HepG2 (cell line): ENCODE results near the gene MOXD1.

Experiments used
- AKNA ChIP-seq: sonication (generic); formaldehyde crosslinking; IDR thresholded peaks from 2 replicates; pipeline ENCODE4 v1.4.0; 2020; ENCODE audit warnings: missing genetic modification reagents, borderline replicate concordance
- ATF2 ChIP-seq: sonication (generic); formaldehyde crosslinking; IDR thresholded peaks from 2 replicates; pipeline ENCODE4 v1.4.0; 2020; ENCODE audit warnings: missing genetic modification reagents
- BRCA1 ChIP-seq: sonication (generic); formaldehyde crosslinking; IDR thresholded peaks from 2 replicates; pipeline ENCODE4 v1.4.0; 2020; ENCODE audit warnings: missing genetic modification reagents
- CTCF ChIP-seq: sonication (generic); formaldehyde crosslinking; IDR thresholded peaks from 2 replicates; pipeline ENCODE4 v1.5.0; 2020; ENCODE audit warnings: mild to moderate bottlenecking, missing genetic modification reagents, moderate library complexity
- HBP1 ChIP-seq: IDR thresholded peaks from 2 replicates; pipeline ENCODE4 v1.6.1; 2016; ENCODE audit warnings: low read depth, control low read depth
- HNF4G ChIP-seq, 2 experiments: sonication (generic) in 1 of 2; formaldehyde crosslinking in 1 of 2; IDR thresholded peaks; 2 replicates each; pipeline versions ENCODE4 v1.4.0 to v1.6.1; 2011 to 2020; ENCODE audit warnings: borderline replicate concordance in 2 of 2, low read depth in 2 of 2, mild to moderate bottlenecking in 2 of 2, low read length in 1 of 2, missing genetic modification reagents in 1 of 2, moderate library complexity in 1 of 2
- MAFK ChIP-seq, 2 experiments: IDR thresholded peaks in 1 of 2; conservative IDR thresholded peaks in 1 of 2; 2 replicates each; pipeline ENCODE4 v1.6.1; 2011; ENCODE audit warnings: improper control_type of control experiment in 2 of 2, low read length in 2 of 2
- NR2F6 ChIP-seq, 2 experiments: IDR thresholded peaks; 2 replicates each; pipeline ENCODE4 v1.6.1; 2016; ENCODE audit warnings: antibody characterized with exemption in 1 of 2, mild to moderate bottlenecking in 1 of 2
- POLR2AphosphoS2 ChIP-seq: IDR thresholded peaks from 2 replicates; pipeline ENCODE4 v1.6.1; 2011; ENCODE audit warnings: low read depth, low read length, improper control_type of control experiment
- ZNF205 ChIP-seq: IDR thresholded peaks from 2 replicates; pipeline ENCODE4 v1.6.1; 2018; ENCODE audit warnings: missing biosample characterization, missing genetic modification reagents
- ZSCAN5A ChIP-seq: sonication (generic); formaldehyde crosslinking; IDR thresholded peaks from 2 replicates; pipeline ENCODE4 v1.8.0; 2022; ENCODE audit warnings: mild to moderate bottlenecking, missing genetic modification reagents, borderline replicate concordance

GRCh38 chr6:132314432-132314831, 86.8 kb downstream of the MOXD1 start:
- TF ChIP-seq AKNA, result no peak
- TF ChIP-seq ZSCAN5A (CRISPR knock-in tag), result no peak
- no peak for TF ChIP-seq HNF4G (IDR thresholded peaks at IDR 0.05; ENCODE audit: borderline replicate concordance, low read depth, low read length)
- no peak for TF ChIP-seq HNF4G (CRISPR knock-in tag; IDR thresholded peaks at IDR 0.05; ENCODE audit: borderline replicate concordance, low read depth)
- no peak for TF ChIP-seq CTCF (CRISPR knock-in tag)
- no peak for TF ChIP-seq NR2F6 (IDR thresholded peaks at IDR 0.05)
- TF ChIP-seq NR2F6 (CRISPR knock-in tag; IDR thresholded peaks at IDR 0.05), result no peak
- TF ChIP-seq HBP1, result no peak
- TF ChIP-seq POLR2AphosphoS2, result no peak
- no peak for TF ChIP-seq BRCA1 (CRISPR knock-in tag)
- TF ChIP-seq ZNF205 (CRISPR knock-in tag), result no peak
- TF ChIP-seq MAFK (conservative IDR thresholded peaks at IDR 0.05 in 1 of 2, IDR thresholded peaks at IDR 0.05 in 1 of 2; ENCODE audit: low read length in 2 of 2), result no peak
- no peak for TF ChIP-seq ATF2 (CRISPR knock-in tag)
